Measurements from ENCODE around the gene PKDCC. TPM values are rescaled to one million over a fixed set of nuclear protein-coding genes. Genes with fewer than 3 reads are reported as not detected.

PKDCC gene
- total and polyA plus RNA-seq, 2 of the 13 experiments (the other 11 are each of a cell fraction or from before 2014, with no cell fraction given): 52.6 to 58.8 TPM

DNA sequence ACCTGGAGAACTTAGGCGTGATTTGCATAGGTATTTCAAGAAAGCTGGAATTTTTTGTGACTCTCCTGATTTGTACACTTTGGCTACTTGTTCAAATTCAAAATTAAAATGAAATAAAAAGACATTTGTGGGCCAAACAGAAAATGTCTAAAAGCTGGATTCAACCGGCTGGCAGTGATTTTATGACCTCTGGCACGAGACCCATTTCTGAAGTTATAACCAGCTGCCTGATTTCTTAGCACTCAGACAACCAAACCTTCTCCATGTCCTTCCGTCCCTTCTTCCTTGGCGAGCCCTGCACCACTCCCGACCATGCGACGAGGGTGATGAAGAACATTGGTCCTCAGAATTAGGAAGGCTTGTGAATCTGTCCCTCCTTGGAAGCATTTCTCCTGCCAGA is 19.7 kb downstream of the PKDCC start:
- Histone ChIP-seq H3K4me3 (replicated peaks in 1 of 3; ENCODE audit: insufficient read depth in 1 of 3, low read depth in 2 of 3, low read length in 3 of 3) (no peak overlapping the region), H4K20me1 (ENCODE audit: insufficient read depth, low read length) (no peaks in the 10 kb centered on the region), H3K4me2 (ENCODE audit: low read depth, low read length) (no peak overlapping the region), H3K9me3 (ENCODE audit: low read length) (no peaks in the 10 kb centered on the region), H3K27ac (ENCODE audit: extremely low read length, insufficient read depth, low read length) (no peak overlapping the region), H3K9ac (ENCODE audit: insufficient read depth, low read depth, low read length) (no peak overlapping the region), H3K79me2 (ENCODE audit: insufficient read depth, low read length) (no peaks in the 10 kb centered on the region), H3K4me1 (ENCODE audit: insufficient read depth, low read length) (peaks cover 47% of the 10 kb centered on the region), H2AFZ (ENCODE audit: low read length) (no peak overlapping the region), H3K27me3 (ENCODE audit: control insufficient read depth in 1 of 2, insufficient read depth in 2 of 2, low read length in 2 of 2) (peaks cover 0 to 31% of the 10 kb centered on the region in 2 experiments; a peak in 2 of 5 replicates), H3K36me3 (replicated peaks in 1 of 2; ENCODE audit: control insufficient read depth in 1 of 2, insufficient read depth in 2 of 2, low read length in 2 of 2) (no peaks in the 10 kb centered on the region)
- 90% methylated on average over 8 of the region's 8 CpGs for WGBS (ENCODE audit: low lambda C conversion rate)
- ATAC-seq (no peak), FAIRE-seq (no peak), DNase-seq (ENCODE audit: low spot score) (no peak)
- ChIA-PET CTCF (ENCODE audit: low intra/inter-chr PET ratio, low total read pairs) (no interaction called here), POLR2A (interaction anchor here (2.8 kb wide), 1 partner anchor 12 kb away, joined by 19 read pairs; no protein-coding TSS in a partner anchor)
- intact Hi-C loops (cut with micrococcal nuclease; ENCODE audit: unreplicated experiment) (no loop called here), in situ Hi-C loops (cut with HindIII; ENCODE audit: extremely low pct_ligation_motif_present, low pct_unique_long_range_greater_than_20kb) (no loop called here)
- no TSS peak for BruUV-seq (replicated peaks)
- TF ChIP-seq NFIB (CRISPR knock-in tag; IDR thresholded peaks at IDR 0.05; ENCODE audit: borderline replicate concordance) (no peak), XRCC5 (optimal IDR thresholded peaks at IDR 0.05; ENCODE audit: low read length) (no peak), THYN1 (CRISPR knock-in tag; IDR thresholded peaks at IDR 0.05; ENCODE audit: borderline replicate concordance, low read depth) (no peak), MED8 (CRISPR knock-in tag; IDR thresholded peaks at IDR 0.05; ENCODE audit: insufficient replicate concordance) (no peak), FOXM1 (CRISPR knock-in tag; IDR thresholded peaks at IDR 0.05) (no peak), AHR (CRISPR knock-in tag; IDR thresholded peaks at IDR 0.05) (no peak), AGO2 (optimal IDR thresholded peaks at IDR 0.05; ENCODE audit: low read depth, low read length) (no peak), RBFOX2 (IDR thresholded peaks at IDR 0.05; ENCODE audit: low read depth, low read length) (no peak), CHD4 (IDR thresholded peaks at IDR 0.05; ENCODE audit: borderline replicate concordance, low read length) (no peak), GTF2F1 (IDR thresholded peaks at IDR 0.05; ENCODE audit: low read length) (no peak), ZNF652 (CRISPR knock-in tag; IDR thresholded peaks at IDR 0.05; ENCODE audit: borderline replicate concordance, low read depth) (no peak), ZNF317 (CRISPR knock-in tag; IDR thresholded peaks at IDR 0.05) (no peak), ZFP90 (CRISPR knock-in tag; IDR thresholded peaks at IDR 0.05; ENCODE audit: borderline replicate concordance) (no peak), GABPB1 (CRISPR knock-in tag; IDR thresholded peaks at IDR 0.05) (no peak), FOXP1 (IDR thresholded peaks at IDR 0.05) (no peak), FOXP1 (CRISPR knock-in tag; IDR thresholded peaks at IDR 0.05) (no peak), ZNF552 (CRISPR knock-in tag; IDR thresholded peaks at IDR 0.05; ENCODE audit: borderline replicate concordance) (no peak)

All from HepG2 (cell line).